HEK293 (cell line): ENCODE data around the gene ITPKC.
A peak's percentile ranks its signal among the peaks of the same experiment; 100 is the strongest.

Source experiments
- GFI1B ChIP-seq: fragments of 450-650 bp; formaldehyde crosslinking; IDR thresholded peaks from 2 replicates; pipeline ENCODE4 v1.5.1; 2016; ENCODE audit warnings: missing biosample characterization, missing genetic modification characterization
- GLI4 ChIP-seq: fragments of 450-650 bp; formaldehyde crosslinking; IDR thresholded peaks from 2 replicates; pipeline ENCODE4 v1.5.1; 2016; ENCODE audit warnings: missing biosample characterization, missing genetic modification characterization
- HOXA7 ChIP-seq: sonication (generic); formaldehyde crosslinking; IDR thresholded peaks from 2 replicates; pipeline ENCODE4 v1.8.1; 2022; ENCODE audit warnings: missing genetic modification reagents, borderline replicate concordance
- IKZF3 ChIP-seq: fragments of 450-650 bp; IDR thresholded peaks from 2 replicates; pipeline ENCODE4 v1.5.0; 2018; ENCODE audit warnings: missing biosample characterization, mild to moderate bottlenecking, missing genetic modification characterization, moderate library complexity
- MZF1 ChIP-seq: fragments of 450-650 bp; formaldehyde crosslinking; IDR thresholded peaks from 2 replicates; pipeline ENCODE4 v1.5.1; 2017; ENCODE audit warnings: missing biosample characterization, missing genetic modification characterization, borderline replicate concordance
- ZBTB1 ChIP-seq: fragments of 450-650 bp; formaldehyde crosslinking; IDR thresholded peaks from 2 replicates; pipeline ENCODE4 v1.5.1; 2016; ENCODE audit warnings: missing biosample characterization, missing genetic modification characterization
- ZBTB21 ChIP-seq: fragments of 450-650 bp; formaldehyde crosslinking; IDR thresholded peaks from 2 replicates; pipeline ENCODE4 v1.5.1; 2017; ENCODE audit warnings: missing biosample characterization, missing genetic modification characterization
- ZFP37 ChIP-seq: fragments of 450-650 bp; formaldehyde crosslinking; IDR thresholded peaks from 2 replicates; pipeline ENCODE4 v1.5.1; 2016; ENCODE audit warnings: missing biosample characterization, missing genetic modification characterization
- ZNF132 ChIP-seq: fragments of 450-650 bp; formaldehyde crosslinking; IDR thresholded peaks from 2 replicates; pipeline ENCODE4 v1.5.1; 2017; ENCODE audit warnings: missing biosample characterization, missing genetic modification characterization, borderline replicate concordance
- ZNF175 ChIP-seq: fragments of 450-650 bp; formaldehyde crosslinking; IDR thresholded peaks from 2 replicates; pipeline ENCODE4 v1.5.1; 2016; ENCODE audit warnings: missing biosample characterization, missing genetic modification characterization
- ZNF2 ChIP-seq: fragments of 450-650 bp; formaldehyde crosslinking; IDR thresholded peaks from 2 replicates; pipeline ENCODE4 v1.5.1; 2016; ENCODE audit warnings: missing biosample characterization, missing genetic modification characterization
- ZNF214 ChIP-seq: fragments of 450-650 bp; formaldehyde crosslinking; IDR thresholded peaks from 2 replicates; pipeline ENCODE4 v1.5.1; 2017; ENCODE audit warnings: missing biosample characterization, mild to moderate bottlenecking, missing genetic modification characterization, borderline replicate concordance
- ZNF248 ChIP-seq: fragments of 450-650 bp; formaldehyde crosslinking; IDR thresholded peaks from 2 replicates; pipeline ENCODE4 v1.5.1; 2017; ENCODE audit warnings: missing biosample characterization, missing genetic modification characterization
- ZNF266 ChIP-seq: fragments of 450-650 bp; formaldehyde crosslinking; IDR thresholded peaks from 2 replicates; pipeline ENCODE4 v1.5.1; 2016; ENCODE audit warnings: missing biosample characterization, missing genetic modification characterization, low read depth
- ZNF350 ChIP-seq: fragments of 450-650 bp; formaldehyde crosslinking; IDR thresholded peaks from 2 replicates; pipeline ENCODE4 v1.5.0; 2017; ENCODE audit warnings: missing biosample characterization, mild to moderate bottlenecking, missing genetic modification characterization
- ZNF416 ChIP-seq: fragments of 450-650 bp; formaldehyde crosslinking; IDR thresholded peaks from 2 replicates; pipeline ENCODE4 v1.5.1; 2016; ENCODE audit warnings: missing biosample characterization, missing genetic modification characterization
- ZNF514 ChIP-seq: fragments of 450-650 bp; formaldehyde crosslinking; IDR thresholded peaks from 2 replicates; pipeline ENCODE4 v1.5.1; 2016; ENCODE audit warnings: missing biosample characterization, missing genetic modification characterization
- ZNF521 ChIP-seq: fragments of 450-650 bp; formaldehyde crosslinking; IDR thresholded peaks from 2 replicates; pipeline ENCODE4 v1.5.1; 2017; ENCODE audit warnings: missing biosample characterization, mild to moderate bottlenecking, missing genetic modification characterization
- ZNF555 ChIP-seq: fragments of 450-650 bp; formaldehyde crosslinking; conservative IDR thresholded peaks from 2 replicates; pipeline ENCODE4 v1.5.1; 2017; ENCODE audit warnings: missing biosample characterization, mild to moderate bottlenecking, missing genetic modification characterization, inconsistent platforms
- ZNF561 ChIP-seq: fragments of 450-650 bp; IDR thresholded peaks from 2 replicates; pipeline ENCODE4 v1.5.1; 2018; ENCODE audit warnings: missing biosample characterization, missing genetic modification characterization, borderline replicate concordance
- ZNF596 ChIP-seq: fragments of 450-650 bp; IDR thresholded peaks from 2 replicates; pipeline ENCODE4 v1.5.0; 2018; ENCODE audit warnings: missing biosample characterization, mild to moderate bottlenecking, missing genetic modification characterization, moderate library complexity
- ZNF621 ChIP-seq: fragments of 450-650 bp; formaldehyde crosslinking; IDR thresholded peaks from 2 replicates; pipeline ENCODE4 v1.5.1; 2017; ENCODE audit warnings: missing biosample characterization, missing genetic modification characterization
- ZNF623 ChIP-seq: fragments of 450-650 bp; formaldehyde crosslinking; IDR thresholded peaks from 2 replicates; pipeline ENCODE4 v1.5.1; 2016; ENCODE audit warnings: missing biosample characterization, missing genetic modification characterization
- ZNF626 ChIP-seq: fragments of 450-650 bp; sonication (Bioruptor Pico); formaldehyde crosslinking; IDR thresholded peaks from 2 replicates; pipeline ENCODE4 v1.5.1; 2018; ENCODE audit warnings: missing biosample characterization, missing genetic modification characterization, inconsistent platforms
- ZNF654 ChIP-seq: fragments of 450-650 bp; formaldehyde crosslinking; IDR thresholded peaks from 2 replicates; pipeline ENCODE4 v1.5.1; 2016; ENCODE audit warnings: low read depth, missing biosample characterization, missing genetic modification characterization
- ZNF658 ChIP-seq: fragments of 450-650 bp; formaldehyde crosslinking; IDR thresholded peaks from 2 replicates; pipeline ENCODE4; 2016; ENCODE audit warnings: missing biosample characterization, missing genetic modification characterization
- ZNF660 ChIP-seq: fragments of 450-650 bp; IDR thresholded peaks from 2 replicates; pipeline ENCODE4 v1.5.1; 2018; ENCODE audit warnings: missing biosample characterization, mild to moderate bottlenecking, missing genetic modification characterization
- ZSCAN30 ChIP-seq: fragments of 450-650 bp; IDR thresholded peaks from 2 replicates; pipeline ENCODE4 v1.5.1; 2018; ENCODE audit warnings: missing biosample characterization, mild to moderate bottlenecking, missing genetic modification characterization, moderate library complexity
- TF ChIP-seq, protein P1 (sequence below): fragments of 450-650 bp; formaldehyde crosslinking; IDR thresholded peaks from 2 replicates; pipeline ENCODE4 v1.5.1; 2016; ENCODE audit warnings: missing biosample characterization, missing genetic modification characterization
- TF ChIP-seq, protein P2 (sequence below): fragments of 450-650 bp; formaldehyde crosslinking; IDR thresholded peaks from 2 replicates; pipeline ENCODE4 v1.5.1; 2016; ENCODE audit warnings: missing biosample characterization, missing genetic modification characterization
- TF ChIP-seq, protein P3 (sequence below): fragments of 450-650 bp; formaldehyde crosslinking; IDR thresholded peaks from 2 replicates; pipeline ENCODE4 v1.5.1; 2017; ENCODE audit warnings: missing biosample characterization, missing genetic modification characterization
- TF ChIP-seq, protein P4 (sequence below): fragments of 450-650 bp; formaldehyde crosslinking; IDR thresholded peaks from 2 replicates; pipeline ENCODE4 v1.5.1; 2016; ENCODE audit warnings: missing biosample characterization, missing genetic modification characterization
- TF ChIP-seq, protein P5 (sequence below): fragments of 450-650 bp; formaldehyde crosslinking; IDR thresholded peaks from 2 replicates; pipeline ENCODE4 v1.5.1; 2016; ENCODE audit warnings: missing biosample characterization, missing genetic modification characterization, low read depth

Gene ITPKC

DNA sequence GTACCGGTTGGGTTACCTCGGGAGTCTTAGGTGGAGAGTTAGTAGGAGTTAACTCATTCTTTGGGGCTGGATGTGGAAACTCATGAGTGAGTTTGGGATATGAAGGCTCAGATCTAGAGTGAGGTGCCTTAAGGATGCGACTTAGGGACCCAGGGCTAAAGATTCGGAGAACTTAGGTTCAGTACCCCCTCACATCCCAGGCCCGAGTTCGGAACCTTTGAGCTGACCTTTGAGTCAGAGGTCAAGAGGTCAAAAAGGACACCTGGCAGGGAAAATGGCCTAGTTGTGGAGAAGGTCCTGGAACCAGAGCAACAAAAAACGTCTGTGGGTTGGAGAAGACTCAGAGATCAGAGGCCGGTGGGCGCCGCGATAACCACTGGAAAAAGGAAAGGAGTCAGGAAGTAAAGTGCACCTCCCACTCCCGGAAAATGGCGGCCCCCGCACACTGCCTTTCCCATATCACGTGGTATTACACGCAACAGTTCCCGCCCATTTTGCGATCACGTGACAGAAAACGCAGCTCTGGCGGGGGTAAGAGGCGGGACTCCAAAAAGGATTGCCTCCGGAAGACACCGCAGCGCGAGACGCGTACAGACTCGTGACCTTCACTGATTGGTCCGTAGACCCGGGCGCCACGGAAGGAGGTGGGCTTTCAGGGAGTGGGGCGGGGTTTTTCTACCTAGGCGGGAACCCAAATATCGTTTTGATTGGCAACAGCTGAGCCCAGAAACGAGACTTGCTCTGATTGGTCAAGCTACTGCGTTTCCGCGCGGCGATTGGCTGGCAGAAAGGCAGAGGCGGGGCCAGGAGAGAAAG lies 33.4 kb downstream of the ITPKC start, which contains the start of gene ACTMAP (continued):
- no peak for TF ChIP-seq ZNF654 (tag by site-specific recombination)
- TF ChIP-seq, protein P1, sequence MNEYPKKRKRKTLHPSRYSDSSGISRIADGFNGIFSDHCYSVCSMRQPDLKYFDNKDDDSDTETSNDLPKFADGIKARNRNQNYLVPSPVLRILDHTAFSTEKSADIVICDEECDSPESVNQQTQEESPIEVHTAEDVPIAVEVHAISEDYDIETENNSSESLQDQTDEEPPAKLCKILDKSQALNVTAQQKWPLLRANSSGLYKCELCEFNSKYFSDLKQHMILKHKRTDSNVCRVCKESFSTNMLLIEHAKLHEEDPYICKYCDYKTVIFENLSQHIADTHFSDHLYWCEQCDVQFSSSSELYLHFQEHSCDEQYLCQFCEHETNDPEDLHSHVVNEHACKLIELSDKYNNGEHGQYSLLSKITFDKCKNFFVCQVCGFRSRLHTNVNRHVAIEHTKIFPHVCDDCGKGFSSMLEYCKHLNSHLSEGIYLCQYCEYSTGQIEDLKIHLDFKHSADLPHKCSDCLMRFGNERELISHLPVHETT (tag by site-specific recombination) = peak; percentile 97
- no peak for TF ChIP-seq ZNF621 (tag by site-specific recombination)
- TF ChIP-seq, protein P2, sequence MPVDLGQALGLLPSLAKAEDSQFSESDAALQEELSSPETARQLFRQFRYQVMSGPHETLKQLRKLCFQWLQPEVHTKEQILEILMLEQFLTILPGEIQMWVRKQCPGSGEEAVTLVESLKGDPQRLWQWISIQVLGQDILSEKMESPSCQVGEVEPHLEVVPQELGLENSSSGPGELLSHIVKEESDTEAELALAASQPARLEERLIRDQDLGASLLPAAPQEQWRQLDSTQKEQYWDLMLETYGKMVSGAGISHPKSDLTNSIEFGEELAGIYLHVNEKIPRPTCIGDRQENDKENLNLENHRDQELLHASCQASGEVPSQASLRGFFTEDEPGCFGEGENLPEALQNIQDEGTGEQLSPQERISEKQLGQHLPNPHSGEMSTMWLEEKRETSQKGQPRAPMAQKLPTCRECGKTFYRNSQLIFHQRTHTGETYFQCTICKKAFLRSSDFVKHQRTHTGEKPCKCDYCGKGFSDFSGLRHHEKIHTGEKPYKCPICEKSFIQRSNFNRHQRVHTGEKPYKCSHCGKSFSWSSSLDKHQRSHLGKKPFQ (tag by site-specific recombination) = peak; percentile 78
- peak; percentile 67; the same call in 1 of the 2 replicates for TF ChIP-seq MZF1 (tag by site-specific recombination)
- TF ChIP-seq, protein P3, sequence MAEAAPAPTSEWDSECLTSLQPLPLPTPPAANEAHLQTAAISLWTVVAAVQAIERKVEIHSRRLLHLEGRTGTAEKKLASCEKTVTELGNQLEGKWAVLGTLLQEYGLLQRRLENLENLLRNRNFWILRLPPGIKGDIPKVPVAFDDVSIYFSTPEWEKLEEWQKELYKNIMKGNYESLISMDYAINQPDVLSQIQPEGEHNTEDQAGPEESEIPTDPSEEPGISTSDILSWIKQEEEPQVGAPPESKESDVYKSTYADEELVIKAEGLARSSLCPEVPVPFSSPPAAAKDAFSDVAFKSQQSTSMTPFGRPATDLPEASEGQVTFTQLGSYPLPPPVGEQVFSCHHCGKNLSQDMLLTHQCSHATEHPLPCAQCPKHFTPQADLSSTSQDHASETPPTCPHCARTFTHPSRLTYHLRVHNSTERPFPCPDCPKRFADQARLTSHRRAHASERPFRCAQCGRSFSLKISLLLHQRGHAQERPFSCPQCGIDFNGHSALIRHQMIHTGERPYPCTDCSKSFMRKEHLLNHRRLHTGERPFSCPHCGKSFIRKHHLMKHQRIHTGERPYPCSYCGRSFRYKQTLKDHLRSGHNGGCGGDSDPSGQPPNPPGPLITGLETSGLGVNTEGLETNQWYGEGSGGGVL = peak; percentile 38
- no peak for TF ChIP-seq ZNF555 (tag by site-specific recombination)
- TF ChIP-seq ZNF175 (tag by site-specific recombination) = peak; percentile 76; the same call in 1 of the 2 replicates
- no peak for TF ChIP-seq GLI4 (tag by site-specific recombination)
- TF ChIP-seq, protein P4, sequence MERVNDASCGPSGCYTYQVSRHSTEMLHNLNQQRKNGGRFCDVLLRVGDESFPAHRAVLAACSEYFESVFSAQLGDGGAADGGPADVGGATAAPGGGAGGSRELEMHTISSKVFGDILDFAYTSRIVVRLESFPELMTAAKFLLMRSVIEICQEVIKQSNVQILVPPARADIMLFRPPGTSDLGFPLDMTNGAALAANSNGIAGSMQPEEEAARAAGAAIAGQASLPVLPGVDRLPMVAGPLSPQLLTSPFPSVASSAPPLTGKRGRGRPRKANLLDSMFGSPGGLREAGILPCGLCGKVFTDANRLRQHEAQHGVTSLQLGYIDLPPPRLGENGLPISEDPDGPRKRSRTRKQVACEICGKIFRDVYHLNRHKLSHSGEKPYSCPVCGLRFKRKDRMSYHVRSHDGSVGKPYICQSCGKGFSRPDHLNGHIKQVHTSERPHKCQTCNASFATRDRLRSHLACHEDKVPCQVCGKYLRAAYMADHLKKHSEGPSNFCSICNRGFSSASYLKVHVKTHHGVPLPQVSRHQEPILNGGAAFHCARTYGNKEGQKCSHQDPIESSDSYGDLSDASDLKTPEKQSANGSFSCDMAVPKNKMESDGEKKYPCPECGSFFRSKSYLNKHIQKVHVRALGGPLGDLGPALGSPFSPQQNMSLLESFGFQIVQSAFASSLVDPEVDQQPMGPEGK (tag by site-specific recombination) = peak; percentile 96
- peak; percentile 88 for TF ChIP-seq ZBTB21 (tag by site-specific recombination)
- no peak for TF ChIP-seq ZNF214 (tag by site-specific recombination)
- TF ChIP-seq ZNF514 (tag by site-specific recombination) = no peak
- TF ChIP-seq ZNF416 (tag by site-specific recombination) = no peak
- no peak for TF ChIP-seq ZNF132
- peak; percentile 100 for TF ChIP-seq IKZF3 (tag by site-specific recombination)
- TF ChIP-seq, protein P5, sequence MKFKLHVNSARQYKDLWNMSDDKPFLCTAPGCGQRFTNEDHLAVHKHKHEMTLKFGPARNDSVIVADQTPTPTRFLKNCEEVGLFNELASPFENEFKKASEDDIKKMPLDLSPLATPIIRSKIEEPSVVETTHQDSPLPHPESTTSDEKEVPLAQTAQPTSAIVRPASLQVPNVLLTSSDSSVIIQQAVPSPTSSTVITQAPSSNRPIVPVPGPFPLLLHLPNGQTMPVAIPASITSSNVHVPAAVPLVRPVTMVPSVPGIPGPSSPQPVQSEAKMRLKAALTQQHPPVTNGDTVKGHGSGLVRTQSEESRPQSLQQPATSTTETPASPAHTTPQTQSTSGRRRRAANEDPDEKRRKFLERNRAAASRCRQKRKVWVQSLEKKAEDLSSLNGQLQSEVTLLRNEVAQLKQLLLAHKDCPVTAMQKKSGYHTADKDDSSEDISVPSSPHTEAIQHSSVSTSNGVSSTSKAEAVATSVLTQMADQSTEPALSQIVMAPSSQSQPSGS (tag by site-specific recombination) = no peak
- no peak; the same call in 1 of the 2 replicates for TF ChIP-seq ZNF596 (tag by site-specific recombination)
- peak; percentile 70 for TF ChIP-seq GFI1B
- TF ChIP-seq ZNF266 (tag by site-specific recombination) = no peak
- TF ChIP-seq ZNF248 (tag by site-specific recombination) = no peak
- TF ChIP-seq ZBTB1 = peak; percentile 97
- peak; percentile 40; the same call in 1 of the 2 replicates for TF ChIP-seq ZNF623 (tag by site-specific recombination)
- TF ChIP-seq ZNF350 (tag by site-specific recombination) = no peak
- TF ChIP-seq ZNF561 (tag by site-specific recombination) = peak; percentile 94; the same call in 1 of the 2 replicates
- TF ChIP-seq ZNF626 = no peak
- TF ChIP-seq ZSCAN30 (tag by site-specific recombination) = peak; percentile 97
- peak; percentile 89 for TF ChIP-seq ZNF660 (tag by site-specific recombination)
- no peak for TF ChIP-seq ZNF521 (tag by site-specific recombination)
- TF ChIP-seq HOXA7 = no peak
- no peak for TF ChIP-seq ZNF658 (tag by site-specific recombination)
- TF ChIP-seq ZNF2 (tag by site-specific recombination) = peak; percentile 94
- peak; percentile 97 for TF ChIP-seq ZFP37 (tag by site-specific recombination)
